HEK293 (cell line): ENCODE data around the gene FAM210B.
"Not testable (repeated sequence)": the region's sequence is repeated elsewhere in the genome, so short reads cannot be mapped to it uniquely, and the experiment has no call there.

Source experiments
- CTCF ChIA-PET: fragments of 350-600 bp; formaldehyde crosslinking; extraction: SDS; loops from one replicate; lab custom pipeline; 2021; ENCODE audit warnings: antibody characterized with exemption; lab: Yijun Ruan, JAX
- POLR2A ChIA-PET: fragments of 300-600 bp; formaldehyde crosslinking; extraction: SDS; loops from one replicate; lab custom pipeline; 2020; ENCODE audit warnings: antibody characterized with exemption, inconsistent platforms; lab: Yijun Ruan, JAX
- H3K27ac ChIP-seq: fragments of 200-500 bp; sonication (Bioruptor generic); 2 replicates; pipeline ENCODE4 v1.5.1; 2014; ENCODE audit warnings: low read depth, low read length, control low read depth, inconsistent platforms; ENCODE audit errors: extremely low read depth
- H3K36me3 ChIP-seq, 2 experiments: fragments of 200-500 bp in 1 of 2; sonication (Bioruptor generic) in 1 of 2; 1 replicate in 1 of 2; 2 replicates in 1 of 2; pipeline ENCODE4 v1.5.1; 2014 to 2017; ENCODE audit warnings: inconsistent platforms in 2 of 2, low read length in 2 of 2; ENCODE audit not compliant: control insufficient read depth in 2 of 2, insufficient read depth in 1 of 2
- H3K4me1 ChIP-seq: fragments of 200-500 bp; sonication (Bioruptor generic); 2 replicates; pipeline ENCODE4 v1.5.1; 2014; ENCODE audit warnings: mild to moderate bottlenecking, low read length, inconsistent platforms; ENCODE audit not compliant: control insufficient read depth, insufficient read depth
- H3K4me3 ChIP-seq: 2 replicates; pipeline ENCODE4 v1.5.1; 2011; ENCODE audit warnings: low read depth, mild to moderate bottlenecking, control low read depth, low read length, moderate library complexity
- H3K9me3 ChIP-seq: fragments of 200-500 bp; sonication (Bioruptor generic); 2 replicates; pipeline ENCODE4 v1.5.1; 2014; ENCODE audit warnings: low read depth, low read length, inconsistent platforms; ENCODE audit not compliant: control insufficient read depth, insufficient read depth
- BCL11B ChIP-seq: fragments of 450-650 bp; formaldehyde crosslinking; IDR thresholded peaks from 2 replicates; pipeline ENCODE4 v1.5.1; 2016; ENCODE audit warnings: low read depth, missing biosample characterization, missing genetic modification characterization
- IKZF3 ChIP-seq: fragments of 450-650 bp; IDR thresholded peaks from 2 replicates; pipeline ENCODE4 v1.5.0; 2018; ENCODE audit warnings: missing biosample characterization, mild to moderate bottlenecking, missing genetic modification characterization, moderate library complexity
- MYNN ChIP-seq: fragments of 450-650 bp; formaldehyde crosslinking; IDR thresholded peaks from 2 replicates; pipeline ENCODE4 v1.5.1; 2016; ENCODE audit warnings: missing biosample characterization, missing genetic modification characterization, borderline replicate concordance
- OSR2 ChIP-seq: fragments of 450-650 bp; formaldehyde crosslinking; IDR thresholded peaks from 2 replicates; pipeline ENCODE4 v1.5.1; 2016; ENCODE audit warnings: missing biosample characterization, missing genetic modification characterization
- PRDM2 ChIP-seq: fragments of 450-650 bp; formaldehyde crosslinking; IDR thresholded peaks from 2 replicates; pipeline ENCODE4 v1.5.1; 2016; ENCODE audit warnings: missing biosample characterization, missing genetic modification characterization, borderline replicate concordance
- ZBTB1 ChIP-seq: fragments of 450-650 bp; formaldehyde crosslinking; IDR thresholded peaks from 2 replicates; pipeline ENCODE4 v1.5.1; 2016; ENCODE audit warnings: missing biosample characterization, missing genetic modification characterization
- ZFP41 ChIP-seq: fragments of 450-650 bp; formaldehyde crosslinking; IDR thresholded peaks from 2 replicates; pipeline ENCODE4 v1.5.1; 2016; ENCODE audit warnings: missing biosample characterization, missing genetic modification characterization, borderline replicate concordance
- ZNF174 ChIP-seq: fragments of 450-650 bp; formaldehyde crosslinking; IDR thresholded peaks from 2 replicates; pipeline ENCODE4 v1.5.0; 2017; ENCODE audit warnings: missing biosample characterization, mild to moderate bottlenecking, missing genetic modification characterization
- ZNF239 ChIP-seq: fragments of 450-650 bp; formaldehyde crosslinking; IDR thresholded peaks from 2 replicates; pipeline ENCODE4 v1.5.1; 2016; ENCODE audit warnings: missing biosample characterization, missing genetic modification characterization
- ZNF350 ChIP-seq: fragments of 450-650 bp; formaldehyde crosslinking; IDR thresholded peaks from 2 replicates; pipeline ENCODE4 v1.5.0; 2017; ENCODE audit warnings: missing biosample characterization, mild to moderate bottlenecking, missing genetic modification characterization
- ZNF362 ChIP-seq: fragments of 450-650 bp; formaldehyde crosslinking; IDR thresholded peaks from 2 replicates; pipeline ENCODE4 v1.5.1; 2016; ENCODE audit warnings: missing biosample characterization, missing genetic modification characterization
- ZNF426 ChIP-seq: fragments of 450-650 bp; formaldehyde crosslinking; IDR thresholded peaks from 2 replicates; pipeline ENCODE4 v1.5.1; 2017; ENCODE audit warnings: missing biosample characterization, missing genetic modification characterization, mild to moderate bottlenecking, inconsistent platforms, moderate library complexity
- ZNF529 ChIP-seq: fragments of 450-650 bp; formaldehyde crosslinking; IDR thresholded peaks from 2 replicates; pipeline ENCODE4 v1.5.1; 2017; ENCODE audit warnings: missing genetic modification characterization, missing biosample characterization; ENCODE audit not compliant: insufficient replicate concordance
- ZNF580 ChIP-seq: fragments of 450-650 bp; formaldehyde crosslinking; IDR thresholded peaks from 2 replicates; pipeline ENCODE4 v1.5.1; 2016; ENCODE audit warnings: missing biosample characterization, missing genetic modification characterization
- ZNF610 ChIP-seq: fragments of 450-650 bp; formaldehyde crosslinking; IDR thresholded peaks from 2 replicates; pipeline ENCODE4 v1.5.1; 2016; ENCODE audit warnings: missing biosample characterization, missing genetic modification characterization, borderline replicate concordance
- ZNF624 ChIP-seq: fragments of 450-650 bp; formaldehyde crosslinking; IDR thresholded peaks from 2 replicates; pipeline ENCODE4 v1.5.1; 2017; ENCODE audit warnings: missing biosample characterization, missing genetic modification characterization
- ZNF629 ChIP-seq: fragments of 450-650 bp; formaldehyde crosslinking; IDR thresholded peaks from 2 replicates; pipeline ENCODE4 v1.5.1; 2017; ENCODE audit warnings: missing biosample characterization, missing genetic modification characterization
- ZNF654 ChIP-seq: fragments of 450-650 bp; formaldehyde crosslinking; IDR thresholded peaks from 2 replicates; pipeline ENCODE4 v1.5.1; 2016; ENCODE audit warnings: low read depth, missing biosample characterization, missing genetic modification characterization
- ZNF660 ChIP-seq: fragments of 450-650 bp; IDR thresholded peaks from 2 replicates; pipeline ENCODE4 v1.5.1; 2018; ENCODE audit warnings: missing biosample characterization, mild to moderate bottlenecking, missing genetic modification characterization
- ZNF747 ChIP-seq: fragments of 450-650 bp; formaldehyde crosslinking; IDR thresholded peaks from 2 replicates; pipeline ENCODE4 v1.5.1; 2016; ENCODE audit warnings: missing biosample characterization, missing genetic modification characterization

FAM210B gene

GRCh38 chr20:56403465-56403864, 44.7 kb downstream of the FAM210B start (continued):
- TF ChIP-seq ZNF362 (tag by site-specific recombination) (no peak), ZNF580 (tag by site-specific recombination) (no peak), ZNF624 (tag by site-specific recombination) (no peak), ZNF426 (tag by site-specific recombination) (no peak), MYNN (tag by site-specific recombination) (no peak), BCL11B (tag by site-specific recombination) (no peak), ZNF350 (tag by site-specific recombination) (no peak), ZNF747 (tag by site-specific recombination) (no peak), ZNF629 (tag by site-specific recombination) (no peak), OSR2 (tag by site-specific recombination) (no peak), ZNF610 (no peak), IKZF3 (tag by site-specific recombination) (no peak)
- TF ChIP-seq, all 188 proteins: peak for 0

GRCh38 chr20:56405356-56405755, 46.6 kb downstream of the FAM210B start:
- H3K4me1 ChIP-seq, H3K9me3 ChIP-seq, POLR2A ChIA-PET, H3K4me3 ChIP-seq, H3K27ac ChIP-seq: not testable (repeated sequence)
- peaks cover 61 to 90% of the 10 kb centered on the region in 2 experiments for H3K36me3 ChIP-seq
- CTCF ChIA-PET: interaction anchor here (0.6 to 1.3 kb wide), 3 partner anchors 10 to 884 kb away, joined by 3 to 4 read pairs (median 3); no protein-coding TSS in a partner anchor

GRCh38 chr20:56406910-56407309, 48.1 kb downstream of the FAM210B start:
- Histone ChIP-seq H3K36me3 (peaks cover 53 to 75% of the 10 kb centered on the region in 2 experiments), H3K9me3 (no peaks in the 10 kb centered on the region), H3K27ac (no peak overlapping the region), H3K4me3 (no peak overlapping the region), H3K4me1 (no peaks in the 10 kb centered on the region)
- TF ChIP-seq ZNF174 (tag by site-specific recombination) (no peak), ZNF529 (tag by site-specific recombination) (no peak), ZFP41 (tag by site-specific recombination) (no peak), ZBTB1 (tag by site-specific recombination) (no peak), ZNF350 (tag by site-specific recombination) (no peak), PRDM2 (tag by site-specific recombination) (no peak), ZNF239 (tag by site-specific recombination) (no peak), ZNF654 (tag by site-specific recombination) (no peak), ZNF660 (tag by site-specific recombination) (no peak)
- CTCF ChIA-PET: no interaction called here
- POLR2A ChIA-PET: no interaction called here
